Chondrocyte (in vitro differentiated cells): ENCODE results near the gene KBTBD3. TPM values are rescaled to one million over a fixed set of nuclear protein-coding genes. Genes with fewer than 3 reads are reported as not detected.

Source experiments
- DNase-seq: peaks from one replicate; pipeline ENCODE4 v3.0.0; 2021; ENCODE audit warnings: mixed read lengths, low spot score
- H3K27ac Mint-ChIP-seq: one replicate; pipeline ENCODE4 v1.8.0; 2021; ENCODE audit warnings: mild to moderate bottlenecking, moderate library complexity, mixed read lengths; ENCODE audit not compliant: unreplicated experiment
- H3K27me3 Mint-ChIP-seq: 2 replicates; pipeline ENCODE4 v1.8.0; 2021; ENCODE audit warnings: low read depth, mixed read lengths
- H3K36me3 Mint-ChIP-seq: 2 replicates; pipeline ENCODE4 v1.8.0; 2021; ENCODE audit warnings: low read depth, mixed read lengths
- H3K4me1 Mint-ChIP-seq: 2 replicates; pipeline ENCODE4 v1.8.0; 2021; ENCODE audit warnings: low read depth, mild to moderate bottlenecking, mixed read lengths
- H3K4me3 Mint-ChIP-seq: one replicate; pipeline ENCODE4 v1.8.0; 2021; ENCODE audit warnings: mild to moderate bottlenecking, moderate library complexity, mixed read lengths; ENCODE audit not compliant: unreplicated experiment
- H3K9me3 Mint-ChIP-seq: 2 replicates; pipeline ENCODE4 v1.8.0; 2021; ENCODE audit warnings: low read depth, mixed read lengths
- CTCF ChIP-seq: fragments of 200-600 bp; sonication (generic); IDR thresholded peaks from 2 replicates; pipeline ENCODE4 v1.5.0; 2021; ENCODE audit warnings: antibody characterized with exemption, mild to moderate bottlenecking, moderate library complexity
- total RNA-seq: library from RNA; stranded (reverse); gene quantifications from 3 replicates; pipeline ENCODE4 v1.2.1, GENCODE V29; 2021

The KBTBD3 gene
- total RNA-seq, 1 donor from 2014 or later = 3.5 TPM

- no peak for TF ChIP-seq CTCF
- H3K4me1 Mint-ChIP-seq = peaks cover 38% of the 10 kb centered on the region
These were observed 55.0 kb downstream of the KBTBD3 start, which contains the start of gene MSANTD4 for GRCh38 chr11:106021967-106022794. TSS of gene MSANTD4 (minus strand) at chr11:106022240. CDS start at chr11:106010917, 11,323 bp downstream.

GRCh38 chr11:106021181-106021966, 55.8 kb downstream of the KBTBD3 start:
- no peaks in the 10 kb centered on the region for H3K9me3 Mint-ChIP-seq
- H3K4me3 Mint-ChIP-seq = peak overlapping the region; percentile 93
- peaks cover 4% of the 10 kb centered on the region for H3K36me3 Mint-ChIP-seq
- DNase-seq = no peak
- peaks cover 42% of the 10 kb centered on the region for H3K4me1 Mint-ChIP-seq
- no peak for TF ChIP-seq CTCF
- peaks cover 5% of the 10 kb centered on the region for H3K27me3 Mint-ChIP-seq
- peak overlapping the region; percentile 93 for H3K27ac Mint-ChIP-seq

More at GRCh38 chr11:106021967-106022794, 55.0 kb downstream of the KBTBD3 start, which contains the start of gene MSANTD4:
- Mint-ChIP-seq H3K4me3 (peak within 1 kb of the TSS; percentile 93), H3K9me3 (no peaks in the 10 kb centered on the region), H3K36me3 (peaks cover 3% of the 10 kb centered on the region), H3K27me3 (peaks cover 5% of the 10 kb centered on the region), H3K27ac (peak within 1 kb of the TSS; percentile 93)
- DNase-seq = peak; percentile 99

DNA sequence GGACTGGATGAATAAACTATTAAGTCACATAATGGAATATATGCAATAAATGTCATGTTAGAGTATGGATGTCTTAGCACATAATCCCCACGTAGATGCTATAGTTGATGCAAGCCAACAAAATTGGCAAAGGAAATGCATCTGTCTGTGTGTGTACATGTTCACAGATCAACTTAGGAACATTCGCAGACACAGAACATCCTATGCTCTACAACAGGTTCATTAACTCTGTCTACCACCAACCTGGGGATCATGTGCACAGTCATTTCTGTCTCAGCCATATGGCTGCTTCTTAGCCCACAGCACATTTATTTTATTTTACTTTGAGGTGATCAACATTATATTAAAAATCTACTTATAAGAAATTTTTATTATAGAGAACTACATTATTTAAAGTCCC, 60.1 kb downstream of the KBTBD3 start:
- no peak for DNase-seq

GRCh38 chr11:106015066-106015465, 62.1 kb downstream of the KBTBD3 start:
- Mint-ChIP-seq H3K4me3 (no peak overlapping the region), H3K9me3 (no peaks in the 10 kb centered on the region), H3K4me1 (peaks cover 46% of the 10 kb centered on the region), H3K27ac (no peak overlapping the region), H3K36me3 (peaks cover 12% of the 10 kb centered on the region), H3K27me3 (no peaks in the 10 kb centered on the region)
- DNase-seq = no peak
- no peak for TF ChIP-seq CTCF

More for the DNA sequence above, 60.1 kb downstream of the KBTBD3 start:
- Mint-ChIP-seq H3K4me1 (peaks cover 47% of the 10 kb centered on the region), H3K27ac (no peak overlapping the region), H3K27me3 (no peaks in the 10 kb centered on the region), H3K9me3 (no peaks in the 10 kb centered on the region), H3K36me3 (peaks cover 4% of the 10 kb centered on the region), H3K4me3 (no peak overlapping the region)
- TF ChIP-seq CTCF = no peak

DNA sequence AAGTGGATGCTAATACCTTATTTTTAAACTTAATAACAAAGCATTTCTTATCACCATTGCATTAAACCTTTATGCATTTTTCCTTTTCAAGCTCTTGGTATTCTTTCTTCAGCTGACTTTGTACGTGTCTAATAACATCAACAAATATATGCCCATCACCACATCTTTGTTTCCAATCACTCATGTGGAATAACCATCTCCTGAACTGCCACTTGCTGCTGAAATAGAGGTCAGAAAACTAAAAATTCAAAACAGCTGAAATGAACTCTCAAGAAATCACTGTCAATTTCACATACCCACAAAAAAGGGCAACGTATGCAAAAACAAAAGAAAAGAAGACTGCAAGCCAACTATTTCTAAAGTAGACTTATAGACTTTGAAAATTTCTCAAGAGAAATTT, 62.5 kb downstream of the KBTBD3 start:
- H3K36me3 Mint-ChIP-seq = peaks cover 17% of the 10 kb centered on the region
- H3K9me3 Mint-ChIP-seq = no peaks in the 10 kb centered on the region
- no peak overlapping the region for H3K27ac Mint-ChIP-seq
- peaks cover 42% of the 10 kb centered on the region for H3K4me1 Mint-ChIP-seq
- no peak for TF ChIP-seq CTCF
- no peak for DNase-seq
- H3K27me3 Mint-ChIP-seq = no peaks in the 10 kb centered on the region
- H3K4me3 Mint-ChIP-seq = no peak overlapping the region
